ENCODE results near the gene LRP1B.

The LRP1B gene

DNA sequence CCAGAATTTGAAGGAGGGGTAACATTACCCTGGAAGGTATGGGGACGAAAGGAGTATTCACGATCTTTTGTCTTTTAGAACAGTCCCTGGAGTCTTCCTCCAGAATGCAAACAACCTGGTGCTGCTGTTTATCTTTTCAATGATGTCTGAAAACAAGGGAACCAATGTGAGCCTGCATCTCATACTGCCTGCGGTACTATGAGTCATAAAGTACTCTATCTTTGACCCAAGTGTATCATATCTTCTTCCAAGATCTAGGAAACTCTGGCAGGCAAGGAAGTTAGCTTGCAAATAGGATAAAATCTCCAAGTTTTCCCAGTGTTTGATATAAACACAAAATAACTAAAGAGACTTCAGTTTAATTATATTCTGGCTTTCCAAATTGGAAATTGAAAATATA is 968.5 kb downstream of the LRP1B start:
- Histone ChIP-seq H3K4me3 (ENCODE audit: low read depth, low read length) (no peak overlapping the region), H3K4me1 (ENCODE audit: control insufficient read depth, insufficient read depth, low read length) (no peaks in the 10 kb centered on the region; the same call in 1 of the 2 replicates)

GRCh38 chr2:141151611-141152286 is 979.1 kb downstream of the LRP1B start:
- H3K27me3 ChIP-seq (ENCODE audit: control insufficient read depth, insufficient read depth, low read length) = no peaks in the 10 kb centered on the region
- H3K4me1 ChIP-seq (ENCODE audit: control insufficient read depth, insufficient read depth, low read length) = no peaks in the 10 kb centered on the region
- no peak overlapping the region for H3K27ac ChIP-seq (ENCODE audit: low read depth, low read length)
- H3K9ac ChIP-seq (ENCODE audit: low read length) = no peak overlapping the region
- H3K4me3 ChIP-seq (ENCODE audit: low read depth, low read length) = no peak overlapping the region
- no peaks in the 10 kb centered on the region for H3K9me3 ChIP-seq (ENCODE audit: control insufficient read depth, insufficient read depth, low read depth, low read length)
- no peaks in the 10 kb centered on the region for H3K36me3 ChIP-seq (ENCODE audit: control insufficient read depth, insufficient read depth, low read length)

More for the DNA sequence above, 968.5 kb downstream of the LRP1B start:
- no peaks in the 10 kb centered on the region for H3K36me3 ChIP-seq (ENCODE audit: control insufficient read depth, insufficient read depth, low read length)
- no peaks in the 10 kb centered on the region for H3K9me3 ChIP-seq (ENCODE audit: control insufficient read depth, insufficient read depth, low read depth, low read length)
- H3K27me3 ChIP-seq (ENCODE audit: control insufficient read depth, insufficient read depth, low read length) = no peaks in the 10 kb centered on the region
- no peak overlapping the region for H3K27ac ChIP-seq (ENCODE audit: low read depth, low read length)
- no peak overlapping the region for H3K9ac ChIP-seq (ENCODE audit: low read length)

- Histone ChIP-seq H3K36me3 (ENCODE audit: control insufficient read depth, insufficient read depth, low read length) (no peaks in the 10 kb centered on the region), H3K4me3 (ENCODE audit: low read depth, low read length) (no peak overlapping the region), H3K27ac (ENCODE audit: low read depth, low read length) (no peak overlapping the region), H3K9ac (ENCODE audit: low read length) (no peak overlapping the region), H3K9me3 (ENCODE audit: control insufficient read depth, insufficient read depth, low read depth, low read length) (peaks cover 3% of the 10 kb centered on the region; the same call in 1 of the 2 replicates), H3K4me1 (ENCODE audit: control insufficient read depth, insufficient read depth, low read length) (no peaks in the 10 kb centered on the region), H3K27me3 (ENCODE audit: control insufficient read depth, insufficient read depth, low read length) (no peaks in the 10 kb centered on the region)
These were observed 988.8 kb downstream of the LRP1B start for GRCh38 chr2:141142025-141142424.

GRCh38 chr2:141137122-141137693 is 993.6 kb downstream of the LRP1B start:
- no peaks in the 10 kb centered on the region for H3K36me3 ChIP-seq (ENCODE audit: control insufficient read depth, insufficient read depth, low read length)
- peaks cover 3% of the 10 kb centered on the region; the same call in 1 of the 2 replicates for H3K9me3 ChIP-seq (ENCODE audit: control insufficient read depth, insufficient read depth, low read depth, low read length)
- H3K27ac ChIP-seq (ENCODE audit: low read depth, low read length) = no peak overlapping the region
- no peaks in the 10 kb centered on the region for H3K4me1 ChIP-seq (ENCODE audit: control insufficient read depth, insufficient read depth, low read length)
- H3K4me3 ChIP-seq (ENCODE audit: low read depth, low read length) = no peak overlapping the region
- H3K9ac ChIP-seq (ENCODE audit: low read length) = no peak overlapping the region
- H3K27me3 ChIP-seq (ENCODE audit: control insufficient read depth, insufficient read depth, low read length) = no peaks in the 10 kb centered on the region

GRCh38 chr2:141133883-141134282 is 996.9 kb downstream of the LRP1B start:
- no peak overlapping the region for H3K27ac ChIP-seq (ENCODE audit: low read depth, low read length)
- no peaks in the 10 kb centered on the region for H3K36me3 ChIP-seq (ENCODE audit: control insufficient read depth, insufficient read depth, low read length)
- H3K9me3 ChIP-seq (ENCODE audit: control insufficient read depth, insufficient read depth, low read depth, low read length) = no peaks in the 10 kb centered on the region
- H3K4me3 ChIP-seq (ENCODE audit: low read depth, low read length) = no peak overlapping the region
- no peaks in the 10 kb centered on the region for H3K27me3 ChIP-seq (ENCODE audit: control insufficient read depth, insufficient read depth, low read length)
- no peaks in the 10 kb centered on the region for H3K4me1 ChIP-seq (ENCODE audit: control insufficient read depth, insufficient read depth, low read length)
- H3K9ac ChIP-seq (ENCODE audit: low read length) = no peak overlapping the region

GRCh38 chr2:141125432-141125831 is 1005.4 kb downstream of the LRP1B start:
- no peaks in the 10 kb centered on the region for H3K9me3 ChIP-seq (ENCODE audit: control insufficient read depth, insufficient read depth, low read depth, low read length)
- H3K36me3 ChIP-seq (ENCODE audit: control insufficient read depth, insufficient read depth, low read length) = no peaks in the 10 kb centered on the region
- H3K27ac ChIP-seq (ENCODE audit: low read depth, low read length) = no peak overlapping the region
- H3K4me1 ChIP-seq (ENCODE audit: control insufficient read depth, insufficient read depth, low read length) = no peaks in the 10 kb centered on the region
- no peak overlapping the region for H3K4me3 ChIP-seq (ENCODE audit: low read depth, low read length)
- no peak overlapping the region for H3K9ac ChIP-seq (ENCODE audit: low read length)
- H3K27me3 ChIP-seq (ENCODE audit: control insufficient read depth, insufficient read depth, low read length) = no peaks in the 10 kb centered on the region

- Histone ChIP-seq H3K9ac (ENCODE audit: low read length) (no peak overlapping the region), H3K9me3 (ENCODE audit: control insufficient read depth, insufficient read depth, low read depth, low read length) (no peaks in the 10 kb centered on the region), H3K4me1 (ENCODE audit: control insufficient read depth, insufficient read depth, low read length) (no peaks in the 10 kb centered on the region), H3K27me3 (ENCODE audit: control insufficient read depth, insufficient read depth, low read length) (no peaks in the 10 kb centered on the region), H3K36me3 (ENCODE audit: control insufficient read depth, insufficient read depth, low read length) (no peaks in the 10 kb centered on the region), H3K27ac (ENCODE audit: low read depth, low read length) (no peak overlapping the region), H3K4me3 (ENCODE audit: low read depth, low read length) (no peak overlapping the region)
These were observed 1012.0 kb downstream of the LRP1B start for GRCh38 chr2:141118836-141119235.

DNA sequence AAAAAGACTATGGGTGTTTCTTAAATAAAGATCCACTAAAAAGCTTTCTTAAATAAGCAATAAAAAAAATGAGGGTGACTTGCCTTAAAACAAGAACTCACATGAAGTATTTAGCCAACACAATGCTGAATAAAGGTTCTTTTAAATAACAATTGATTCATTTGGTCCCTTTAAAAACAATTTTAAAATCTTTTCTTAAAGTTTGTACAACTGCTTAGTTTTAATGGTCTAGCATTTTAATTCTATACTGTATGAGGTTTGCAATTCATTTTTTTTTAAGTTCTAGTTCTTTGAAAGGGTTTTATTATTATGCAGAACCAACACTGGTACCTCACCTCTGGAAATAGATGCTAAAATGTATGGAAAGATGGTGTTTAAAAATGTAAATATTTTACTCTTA is 1017.5 kb downstream of the LRP1B start:
- Histone ChIP-seq H3K9ac (ENCODE audit: low read length) (no peak overlapping the region), H3K4me1 (ENCODE audit: control insufficient read depth, insufficient read depth, low read length) (peaks cover 18% of the 10 kb centered on the region; the same call in 1 of the 2 replicates), H3K9me3 (ENCODE audit: control insufficient read depth, insufficient read depth, low read depth, low read length) (no peaks in the 10 kb centered on the region), H3K27me3 (ENCODE audit: control insufficient read depth, insufficient read depth, low read length) (no peaks in the 10 kb centered on the region), H3K27ac (ENCODE audit: low read depth, low read length) (no peak overlapping the region), H3K4me3 (ENCODE audit: low read depth, low read length) (no peak overlapping the region), H3K36me3 (ENCODE audit: control insufficient read depth, insufficient read depth, low read length) (no peaks in the 10 kb centered on the region)

GRCh38 chr2:141109633-141110032 is 1021.2 kb downstream of the LRP1B start:
- Histone ChIP-seq H3K27ac (ENCODE audit: low read depth, low read length) (no peak overlapping the region), H3K9me3 (ENCODE audit: control insufficient read depth, insufficient read depth, low read depth, low read length) (no peaks in the 10 kb centered on the region), H3K9ac (ENCODE audit: low read length) (no peak overlapping the region), H3K4me3 (ENCODE audit: low read depth, low read length) (no peak overlapping the region), H3K27me3 (ENCODE audit: control insufficient read depth, insufficient read depth, low read length) (no peaks in the 10 kb centered on the region), H3K4me1 (ENCODE audit: control insufficient read depth, insufficient read depth, low read length) (peaks cover 27% of the 10 kb centered on the region; the same call in 1 of the 2 replicates), H3K36me3 (ENCODE audit: control insufficient read depth, insufficient read depth, low read length) (no peaks in the 10 kb centered on the region)

DNA sequence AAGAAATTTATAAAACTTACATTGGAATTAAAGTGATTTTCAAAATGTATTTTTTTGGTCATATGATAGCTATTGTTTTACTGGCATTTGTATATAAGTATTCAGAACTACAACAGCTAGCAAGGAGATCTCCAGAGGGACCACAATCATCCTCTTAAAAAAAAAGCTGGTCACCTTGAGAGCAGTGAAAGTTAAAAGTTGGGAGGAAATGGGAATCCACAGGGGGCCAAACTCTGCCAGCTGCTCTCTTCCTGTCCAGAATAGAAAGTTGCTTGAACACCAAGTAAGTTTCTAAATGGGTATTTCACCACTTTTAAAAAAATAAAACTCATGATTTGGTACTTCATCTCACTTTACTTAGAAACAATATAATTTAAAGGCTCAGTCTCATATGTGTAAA is 1025.1 kb downstream of the LRP1B start:
- Histone ChIP-seq H3K36me3 (ENCODE audit: control insufficient read depth, insufficient read depth, low read length) (no peaks in the 10 kb centered on the region), H3K4me1 (ENCODE audit: control insufficient read depth, insufficient read depth, low read length) (peaks cover 26% of the 10 kb centered on the region; the same call in 1 of the 2 replicates), H3K4me3 (ENCODE audit: low read depth, low read length) (no peak overlapping the region), H3K27me3 (ENCODE audit: control insufficient read depth, insufficient read depth, low read length) (no peaks in the 10 kb centered on the region), H3K27ac (ENCODE audit: low read depth, low read length) (no peak overlapping the region), H3K9me3 (ENCODE audit: control insufficient read depth, insufficient read depth, low read depth, low read length) (no peaks in the 10 kb centered on the region), H3K9ac (ENCODE audit: low read length) (no peak overlapping the region)

- Histone ChIP-seq H3K4me1 (ENCODE audit: control insufficient read depth, insufficient read depth, low read length) (peaks cover 9% of the 10 kb centered on the region; the same call in 1 of the 2 replicates), H3K36me3 (ENCODE audit: control insufficient read depth, insufficient read depth, low read length) (no peaks in the 10 kb centered on the region), H3K9ac (ENCODE audit: low read length) (no peak overlapping the region), H3K27ac (ENCODE audit: low read depth, low read length) (no peak overlapping the region), H3K9me3 (ENCODE audit: control insufficient read depth, insufficient read depth, low read depth, low read length) (no peaks in the 10 kb centered on the region), H3K4me3 (ENCODE audit: low read depth, low read length) (no peak overlapping the region), H3K27me3 (ENCODE audit: control insufficient read depth, insufficient read depth, low read length) (no peaks in the 10 kb centered on the region)
These were observed 1027.6 kb downstream of the LRP1B start for GRCh38 chr2:141103216-141103615.
